Measurements from ENCODE around the gene THSD7A. TPM values are rescaled to one million over a fixed set of nuclear protein-coding genes. Genes with fewer than 3 reads are reported as not detected.

Gene THSD7A
- total and polyA plus RNA-seq, 2 of the 8 experiments (the other 6 are each of a cell fraction or from before 2014, with no cell fraction given), result 0.44 to 1.2 TPM

DNA sequence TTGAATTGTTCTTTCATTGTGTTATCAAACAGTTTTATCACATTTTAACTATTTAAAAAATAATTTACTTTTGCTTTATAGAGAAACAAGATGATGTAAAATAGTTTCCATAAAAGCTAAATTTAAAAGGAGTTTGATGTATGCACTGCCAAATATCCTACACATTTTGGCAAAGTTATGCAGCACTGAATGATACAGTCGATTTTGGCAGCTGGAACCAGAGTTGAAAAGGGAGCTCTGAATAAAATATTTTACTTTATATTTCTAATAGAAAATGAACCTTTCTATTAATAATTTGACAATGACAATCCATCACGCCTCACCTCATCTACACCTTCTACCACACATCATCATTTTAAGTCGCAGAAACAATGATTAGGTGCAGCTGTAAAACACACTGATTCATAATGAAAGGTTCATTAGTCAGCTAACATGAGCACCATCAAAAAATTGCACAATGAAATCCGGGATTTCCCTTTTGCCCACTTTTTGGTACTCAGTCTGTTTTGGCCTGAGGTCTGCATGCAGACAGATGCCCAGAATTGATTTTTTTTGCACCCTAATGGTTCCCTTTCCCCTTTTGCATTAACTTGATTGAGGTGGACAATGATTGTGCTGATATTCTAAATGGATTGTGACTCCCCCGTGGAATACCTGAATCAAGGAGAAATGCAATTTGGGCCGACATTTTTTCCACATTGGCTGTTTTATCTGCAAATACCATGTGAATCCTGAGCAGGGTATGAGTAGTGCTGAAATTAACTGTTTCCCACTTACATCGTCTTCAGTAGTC, 105.8 kb downstream of the THSD7A start:
- Histone ChIP-seq H3K4me1 (replicated peaks in 1 of 4; ENCODE audit: control insufficient read depth in 3 of 4, insufficient read depth in 4 of 4, low read length in 3 of 4) (no peaks in the 10 kb centered on the region), H2BK15ac (ENCODE audit: low read length) (no peak overlapping the region), H3K4me2 (ENCODE audit: insufficient read depth in 1 of 2, low read depth in 2 of 2, low read length in 2 of 2) (no peak overlapping the region), H2BK5ac (ENCODE audit: low read depth, low read length) (no peak overlapping the region), H2BK120ac (replicated peaks; ENCODE audit: low read depth, low read length) (no peak overlapping the region), H3K36me3 (ENCODE audit: control insufficient read depth in 2 of 4, insufficient read depth in 4 of 4, low read length in 3 of 4) (no peaks in the 10 kb centered on the region), H2BK12ac (ENCODE audit: low read depth, low read length) (no peak overlapping the region), H3K14ac (ENCODE audit: insufficient read length) (no peak overlapping the region), H2BK20ac (ENCODE audit: low read length) (no peak overlapping the region), H3K27me3 (replicated peaks in 1 of 4; ENCODE audit: control insufficient read depth in 3 of 4, extremely low read depth in 1 of 4, insufficient read depth in 3 of 4, low read length in 3 of 4) (no peaks in the 10 kb centered on the region), H3K9me3 (ENCODE audit: insufficient read depth in 2 of 2, low read depth in 1 of 2, low read length in 1 of 2) (no peaks in the 10 kb centered on the region), H3K56ac (replicated peaks; ENCODE audit: insufficient read length, low read depth, low read length) (no peak overlapping the region), H2AFZ (ENCODE audit: low read length) (no peak overlapping the region), H4K5ac (ENCODE audit: insufficient read length, low read depth, low read length) (no peak overlapping the region), H3K79me1 (ENCODE audit: low read depth, low read length) (no peaks in the 10 kb centered on the region), H3K79me2 (ENCODE audit: control insufficient read depth in 1 of 2, insufficient read depth in 2 of 2, low read length in 2 of 2) (no peaks in the 10 kb centered on the region), H2AK5ac (ENCODE audit: low read depth, low read length) (no peak overlapping the region), H4K20me1 (replicated peaks in 1 of 2; ENCODE audit: control insufficient read depth in 1 of 2, insufficient read depth in 2 of 2, low read length in 2 of 2) (no peaks in the 10 kb centered on the region), H3K4ac (replicated peaks; ENCODE audit: insufficient read length, low read depth, low read length) (no peak overlapping the region), H3K27ac (ENCODE audit: low read depth, low read length) (no peak overlapping the region), H3K4me3 (ENCODE audit: extremely low read depth in 1 of 4, insufficient read depth in 2 of 4, low read depth in 3 of 4, low read length in 4 of 4) (no peak overlapping the region), H3K9ac (replicated peaks in 1 of 4; ENCODE audit: extremely low read depth in 1 of 4, low read depth in 3 of 4, low read length in 3 of 4) (no peak overlapping the region), H4K91ac (replicated peaks; ENCODE audit: insufficient read length, low read length) (no peak overlapping the region), H4K8ac (ENCODE audit: extremely low read depth, insufficient read depth, low read length) (no peak overlapping the region), H3K23me2 (ENCODE audit: low read depth, low read length) (no peaks in the 10 kb centered on the region), H3K23ac (ENCODE audit: insufficient read length) (no peak overlapping the region), H3K18ac (ENCODE audit: extremely low read depth, low read length) (no peak overlapping the region)
- DNase-seq (ENCODE audit: low read depth in 1 of 2, low spot score in 2 of 2) (no peak), FAIRE-seq (no peak)
- 85% methylated on average over 7 of the region's 7 CpGs; no CpG with 5 or more reads in 1 of the 2 experiments for WGBS, 2 experiments (ENCODE audit: extremely low coverage in 1 of 2, insufficient coverage in 1 of 2, insufficient read length in 1 of 2, insufficient replicate concordance in 2 of 2, low coverage in 1 of 2, low lambda C conversion rate in 2 of 2, missing lambda C conversion rate in 1 of 2)
- CTCF ChIA-PET (ENCODE audit: partially characterized antibody), result interaction anchor here (0.8 kb wide), 1 partner anchor 24 kb away, joined by 4 read pairs; no protein-coding TSS in a partner anchor
- POLR2A ChIA-PET (ENCODE audit: partially characterized antibody), result no interaction called here
- no peak for TF ChIP-seq JUND (IDR thresholded peaks at IDR 0.05; ENCODE audit: low read length)
- TF ChIP-seq, protein P1, sequence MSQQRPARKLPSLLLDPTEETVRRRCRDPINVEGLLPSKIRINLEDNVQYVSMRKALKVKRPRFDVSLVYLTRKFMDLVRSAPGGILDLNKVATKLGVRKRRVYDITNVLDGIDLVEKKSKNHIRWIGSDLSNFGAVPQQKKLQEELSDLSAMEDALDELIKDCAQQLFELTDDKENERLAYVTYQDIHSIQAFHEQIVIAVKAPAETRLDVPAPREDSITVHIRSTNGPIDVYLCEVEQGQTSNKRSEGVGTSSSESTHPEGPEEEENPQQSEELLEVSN (IDR thresholded peaks at IDR 0.05), result no peak
- no peak for TF ChIP-seq TEAD4 (IDR thresholded peaks at IDR 0.05; ENCODE audit: low read depth, low read length)
- TF ChIP-seq SP4 (IDR thresholded peaks at IDR 0.05; ENCODE audit: low read length), result no peak
- no peak for TF ChIP-seq ZNF274 (IDR thresholded peaks at IDR 0.05; ENCODE audit: borderline replicate concordance, extremely low read depth, low read length)

Data from H1 (cell line).